DND-41 (cell line): Measurements from ENCODE around the gene ZBTB45.

ENCODE experiments used
- EZH2 ChIP-seq: IDR thresholded peaks from 3 replicates; pipeline ENCODE4 v1.6.1; 2012; ENCODE audit warnings: borderline replicate concordance, low read depth, mild to moderate bottlenecking, moderate library complexity, low read length, inconsistent platforms; ENCODE audit not compliant: severe bottlenecking
- TF ChIP-seq, protein P1 (sequence below): IDR thresholded peaks from 2 replicates; pipeline ENCODE4 v1.5.1; 2012; ENCODE audit warnings: borderline replicate concordance, low read length, moderate library complexity, mild to moderate bottlenecking; ENCODE audit not compliant: poor library complexity, severe bottlenecking; ENCODE audit errors: extremely low read depth

DNA sequence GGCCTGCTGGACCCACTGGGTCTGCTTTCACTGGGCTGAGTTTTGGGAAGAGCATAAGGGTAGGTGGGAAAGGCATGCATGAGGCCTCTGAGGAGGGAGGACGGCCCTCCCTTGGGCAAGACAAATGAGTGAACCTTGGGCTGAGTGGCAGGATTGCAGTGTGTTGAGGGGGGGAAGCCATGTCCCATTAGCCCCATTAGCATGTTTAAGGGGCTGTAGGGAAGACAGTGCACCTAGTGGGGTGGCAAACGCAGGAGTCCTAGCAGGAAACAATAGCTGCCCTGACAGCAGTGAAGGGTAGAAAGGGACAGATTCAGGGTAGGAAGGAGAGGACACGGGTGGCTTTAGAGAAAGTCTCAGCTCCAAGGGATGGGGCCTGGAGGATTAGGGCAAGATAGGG, 3.1 kb upstream of the ZBTB45 start:
- TF ChIP-seq, protein P1, sequence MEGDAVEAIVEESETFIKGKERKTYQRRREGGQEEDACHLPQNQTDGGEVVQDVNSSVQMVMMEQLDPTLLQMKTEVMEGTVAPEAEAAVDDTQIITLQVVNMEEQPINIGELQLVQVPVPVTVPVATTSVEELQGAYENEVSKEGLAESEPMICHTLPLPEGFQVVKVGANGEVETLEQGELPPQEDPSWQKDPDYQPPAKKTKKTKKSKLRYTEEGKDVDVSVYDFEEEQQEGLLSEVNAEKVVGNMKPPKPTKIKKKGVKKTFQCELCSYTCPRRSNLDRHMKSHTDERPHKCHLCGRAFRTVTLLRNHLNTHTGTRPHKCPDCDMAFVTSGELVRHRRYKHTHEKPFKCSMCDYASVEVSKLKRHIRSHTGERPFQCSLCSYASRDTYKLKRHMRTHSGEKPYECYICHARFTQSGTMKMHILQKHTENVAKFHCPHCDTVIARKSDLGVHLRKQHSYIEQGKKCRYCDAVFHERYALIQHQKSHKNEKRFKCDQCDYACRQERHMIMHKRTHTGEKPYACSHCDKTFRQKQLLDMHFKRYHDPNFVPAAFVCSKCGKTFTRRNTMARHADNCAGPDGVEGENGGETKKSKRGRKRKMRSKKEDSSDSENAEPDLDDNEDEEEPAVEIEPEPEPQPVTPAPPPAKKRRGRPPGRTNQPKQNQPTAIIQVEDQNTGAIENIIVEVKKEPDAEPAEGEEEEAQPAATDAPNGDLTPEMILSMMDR = no peak
- no peak for TF ChIP-seq EZH2
